ELF-1 (cell line): ENCODE data around the gene HCN1.
A peak's percentile ranks its signal among the peaks of the same experiment; 100 is the strongest.

Experiments
- DNase-seq: peaks from one replicate; pipeline ENCODE4 v3.0.0-alpha.2; 2016; ENCODE audit warnings: low read depth, low spot score

The HCN1 gene

GRCh38 chr5:45288746-45289145, 407.4 kb downstream of the HCN1 start:
- DNase-seq: no peak

GRCh38 chr5:45284436-45284835, 411.7 kb downstream of the HCN1 start:
- DNase-seq: no peak

GRCh38 chr5:45281081-45281480, 415.1 kb downstream of the HCN1 start:
- no peak for DNase-seq

DNA sequence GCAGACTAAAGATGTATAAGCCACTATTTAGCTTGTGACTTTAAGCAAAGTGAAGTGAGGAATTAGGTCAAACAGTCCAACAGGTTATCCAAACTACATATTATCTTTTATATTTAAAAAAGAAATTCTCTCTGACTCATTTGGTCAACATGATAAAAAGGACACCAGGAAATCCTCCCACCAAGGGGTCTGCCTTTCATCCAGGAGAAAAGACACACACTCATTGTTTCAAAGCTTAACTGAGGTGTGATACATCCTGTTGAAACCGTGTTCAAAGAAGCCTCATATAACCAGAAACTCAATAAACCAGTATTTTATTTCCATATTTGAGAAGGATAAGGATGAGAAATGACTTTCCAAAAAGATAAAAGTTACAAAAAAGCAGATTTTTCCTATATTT, 417.1 kb downstream of the HCN1 start:
- DNase-seq: no peak

DNA sequence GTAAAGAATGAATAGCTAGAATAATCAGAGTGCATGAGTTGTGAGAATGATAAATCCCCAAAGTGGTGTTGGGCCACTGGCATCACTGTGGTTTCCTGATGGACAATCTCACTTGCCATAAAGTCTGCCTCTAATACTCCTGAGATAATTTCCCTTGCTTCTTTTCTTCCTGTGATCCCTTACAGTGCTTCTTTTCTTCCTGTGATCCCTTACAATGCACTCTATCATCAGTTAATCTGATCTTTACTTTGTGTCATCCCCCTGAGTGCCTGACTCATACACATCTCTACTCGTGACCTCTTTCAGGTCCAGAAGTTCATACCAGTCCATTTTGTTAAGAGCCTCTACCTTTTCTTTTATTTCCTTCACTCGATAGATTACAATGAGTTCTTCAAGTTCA, 418.3 kb downstream of the HCN1 start:
- no peak for DNase-seq

DNA sequence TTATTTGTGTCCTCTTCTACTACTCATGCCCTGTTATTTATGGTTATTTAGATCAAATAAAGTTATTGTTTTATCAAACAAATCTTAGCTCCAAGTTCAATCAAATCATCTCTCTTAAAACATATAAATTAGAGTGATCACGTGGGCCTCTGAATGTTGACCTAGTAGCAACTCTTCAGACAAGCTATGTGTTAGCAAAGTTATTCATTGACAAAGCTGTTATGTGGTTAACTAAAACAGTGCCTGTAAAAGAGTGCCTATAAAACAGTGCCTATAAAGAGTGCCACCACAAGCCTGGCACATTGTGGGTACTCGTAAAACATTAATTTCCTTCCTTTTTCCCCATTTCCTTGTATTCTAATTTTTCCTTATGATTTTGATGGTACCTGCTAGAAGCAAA, 421.9 kb downstream of the HCN1 start:
- no peak for DNase-seq

DNA sequence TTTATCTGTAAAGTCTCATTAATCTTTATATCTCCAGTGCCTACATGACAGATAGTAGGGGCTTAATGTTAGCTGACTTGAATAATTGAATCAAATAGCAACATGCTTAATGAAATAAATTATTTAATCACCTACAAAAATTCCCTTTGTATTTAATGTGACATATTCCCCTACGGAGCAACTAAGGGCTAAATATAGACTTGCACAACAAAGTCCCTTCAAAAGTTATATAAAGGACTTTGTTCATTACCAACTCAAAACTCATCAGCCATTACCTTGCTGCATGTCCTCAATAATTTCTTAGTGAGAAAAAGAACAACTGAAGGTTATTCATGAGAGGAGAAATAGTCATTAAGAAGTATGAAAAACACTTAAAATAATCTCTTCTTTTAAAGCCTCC, 424.6 kb downstream of the HCN1 start:
- DNase-seq: no peak

DNA sequence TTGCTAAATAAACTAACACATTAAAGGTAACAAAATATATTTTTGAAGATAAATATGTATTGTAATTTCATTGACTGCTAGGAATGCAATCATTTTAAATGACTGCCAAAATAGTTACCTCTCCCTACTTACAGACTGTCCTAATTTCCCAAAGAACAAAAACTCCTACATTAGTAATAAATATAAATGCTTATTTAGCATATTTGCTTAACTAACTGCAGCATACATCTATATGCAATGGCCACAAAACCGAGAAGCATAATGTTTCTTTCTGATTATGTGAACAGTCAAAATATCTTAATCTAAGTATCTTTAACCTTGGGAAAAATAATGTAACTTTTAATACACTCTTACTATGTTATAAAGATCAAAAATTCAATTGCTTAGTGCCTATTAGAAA, 431.7 kb downstream of the HCN1 start:
- DNase-seq: no peak

DNA sequence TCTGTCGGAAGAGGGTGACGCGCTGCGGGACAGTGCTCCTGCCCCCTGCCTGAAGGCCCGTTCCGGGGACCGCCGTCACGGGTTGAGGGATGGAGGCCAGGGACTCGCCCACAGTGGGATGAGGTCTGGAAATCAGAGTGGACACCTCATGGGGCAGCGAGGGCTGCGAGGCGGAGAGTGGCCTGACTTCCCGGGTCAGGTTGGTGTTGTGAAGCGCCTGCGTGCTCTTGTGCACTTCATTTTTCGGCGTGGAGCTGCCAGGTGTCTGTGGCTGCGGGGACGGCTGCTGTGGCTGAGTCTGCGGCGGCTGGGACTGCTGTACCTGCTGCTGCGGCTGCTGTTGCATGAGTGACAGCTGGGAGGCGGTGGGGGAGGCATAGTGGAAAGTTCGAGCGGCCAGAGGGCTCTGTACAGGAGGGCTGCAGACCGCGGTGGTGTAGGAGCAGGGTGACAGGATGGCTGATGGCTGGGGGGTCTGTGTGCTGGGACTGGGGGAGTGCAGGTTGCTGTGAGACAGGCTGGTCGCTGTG, 434.1 kb downstream of the HCN1 start:
- DNase-seq: no peak

DNA sequence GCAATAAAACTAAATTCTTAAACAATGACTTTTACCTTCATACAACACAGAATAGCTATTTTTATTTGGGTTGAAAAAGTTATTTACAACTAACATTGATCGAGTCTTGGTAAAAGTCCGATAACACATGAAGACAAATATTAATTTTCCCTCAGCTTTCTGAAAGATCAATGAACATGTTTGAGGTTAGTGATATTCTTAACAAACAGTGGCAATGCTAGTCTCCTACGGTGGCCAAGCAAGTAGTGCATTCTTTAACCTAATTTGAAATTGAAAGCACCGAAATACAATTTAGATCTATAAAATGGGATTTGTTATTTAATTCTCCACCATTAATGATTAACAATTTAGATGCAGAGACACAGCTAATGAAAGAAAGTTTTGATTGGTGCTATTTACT, 435.1 kb downstream of the HCN1 start:
- DNase-seq: no peak

GRCh38 chr5:45260292-45260691, 435.9 kb downstream of the HCN1 start:
- no peak for DNase-seq

- DNase-seq: no peak
These were observed 443.2 kb downstream of the HCN1 start for GRCh38 chr5:45252978-45253377.

- DNase-seq: no peak
These were observed 443.6 kb downstream of the HCN1 start for GRCh38 chr5:45252541-45252940.

GRCh38 chr5:45225571-45226031, 470.6 kb downstream of the HCN1 start:
- DNase-seq: no peak

- peak; percentile 79 for DNase-seq
These were observed 490.7 kb downstream of the HCN1 start for GRCh38 chr5:45205403-45205961.
